Testis (tissue), 3 donors: Measurements from ENCODE around the gene COL15A1. TPM values are rescaled to one million over a fixed set of nuclear protein-coding genes. Genes with fewer than 3 reads are reported as not detected.

Experiments used
- DNase-seq: peaks from one replicate; pipeline ENCODE4 v3.0.0-alpha.2; 2019
- H3K27ac ChIP-seq, 2 donors: fragments of 200-600 bp; sonication (generic); one replicate each; pipeline ENCODE4 v1.5.1; 2019
- H3K27me3 ChIP-seq: fragments of 200-600 bp; sonication (generic); one replicate; pipeline ENCODE4 v1.5.1; 2019
- H3K36me3 ChIP-seq: fragments of 200-600 bp; sonication (generic); one replicate; pipeline ENCODE4 v1.5.1; 2017; ENCODE audit warnings: low read depth; ENCODE audit errors: missing control alignments
- H3K4me1 ChIP-seq: fragments of 200-600 bp; sonication (generic); one replicate; pipeline ENCODE4 v1.5.1; 2019
- H3K4me3 ChIP-seq, 2 donors: fragments of 200-600 bp; sonication (generic); one replicate each; pipeline ENCODE4 v1.5.1; 2017 to 2019
- H3K9me3 ChIP-seq: fragments of 200-600 bp; sonication (generic); one replicate; pipeline ENCODE4 v1.5.1; 2017
- POLR2A ChIP-seq: fragments of 450-650 bp; IDR thresholded peaks from one replicate; pipeline ENCODE4 v1.6.1; 2017; ENCODE audit warnings: antibody characterized with exemption, mild to moderate bottlenecking, moderate library complexity
- WGBS, 2 donors: methylation state at CpG; one replicate each; pipeline ENCODE4 v1.1.5; 2018; 5-methylcytosine and 5-hydroxymethylcytosine counted together
- intact Hi-C: fragments of 100-400 bp; cut with DNase I; formaldehyde crosslinking; loops from one replicate; pipeline ENCODE4 v1.15.1; 2023; ENCODE audit warnings: low total_unique reads
- polyA plus RNA-seq: library from polyadenylated mRNA; stranded (reverse); fragments of 350-450 nt; fragmentation: Illumina TruSeq; extraction: RNeasy Lipid Tissue Mini Kit (QIAGEN cat#74804); gene quantifications from one replicate; pipeline ENCODE4 v1.2.3, GENCODE V29; 2014; ENCODE audit warnings: low read depth, low replicate concordance; ENCODE audit not compliant: insufficient read depth
- total RNA-seq, 2 donors: library from RNA; depleted of rRNA; stranded (reverse); fragments of >200 nt; gene quantifications; one replicate each; pipeline ENCODE4 v1.2.3, GENCODE V29; 2016
- TF ChIP-seq, protein P1 (sequence below), 3 experiments: fragments of 450-650 bp in 2 of 3; fragments of 200-600 bp in 1 of 3; sonication (generic) in 1 of 3; IDR thresholded peaks; one replicate each; pipeline ENCODE4 v1.5.1; 2016 to 2019; ENCODE audit warnings: antibody characterized with exemption in 3 of 3, mild to moderate bottlenecking in 2 of 3, moderate library complexity in 1 of 3

The COL15A1 gene
- total and polyA plus RNA-seq, 3 donors from 2014 or later: 37.2 to 55.5 (median 49.4) TPM

DNA sequence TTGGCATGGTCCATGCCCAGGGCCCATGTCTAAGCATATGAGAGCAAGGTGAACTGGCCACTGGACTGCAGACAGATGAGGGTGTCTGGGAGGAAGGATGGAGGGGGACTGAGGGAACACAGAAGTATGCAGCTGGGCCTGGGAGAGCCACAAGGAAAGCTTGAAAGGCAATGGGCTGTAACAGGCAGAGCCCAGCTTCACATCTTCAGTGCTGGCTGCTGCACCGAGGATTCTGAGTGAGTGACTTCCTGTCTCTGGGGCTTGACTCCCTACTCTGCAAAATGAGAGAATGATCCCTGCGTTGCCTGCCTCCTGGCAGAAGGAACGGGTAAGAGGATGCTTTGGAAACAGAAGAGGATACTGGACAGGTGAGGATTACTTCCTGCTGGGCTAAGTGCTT is 29.0 kb downstream of the COL15A1 start:
- intact Hi-C loops: no loop called here
- 45 to 52% methylated on average over 3 of the region's 3 CpGs for WGBS, 2 donors
- no peaks in the 10 kb centered on the region for H3K27me3 ChIP-seq
- H3K36me3 ChIP-seq: no peaks in the 10 kb centered on the region
- no peak for TF ChIP-seq POLR2A
- TF ChIP-seq, protein P1, sequence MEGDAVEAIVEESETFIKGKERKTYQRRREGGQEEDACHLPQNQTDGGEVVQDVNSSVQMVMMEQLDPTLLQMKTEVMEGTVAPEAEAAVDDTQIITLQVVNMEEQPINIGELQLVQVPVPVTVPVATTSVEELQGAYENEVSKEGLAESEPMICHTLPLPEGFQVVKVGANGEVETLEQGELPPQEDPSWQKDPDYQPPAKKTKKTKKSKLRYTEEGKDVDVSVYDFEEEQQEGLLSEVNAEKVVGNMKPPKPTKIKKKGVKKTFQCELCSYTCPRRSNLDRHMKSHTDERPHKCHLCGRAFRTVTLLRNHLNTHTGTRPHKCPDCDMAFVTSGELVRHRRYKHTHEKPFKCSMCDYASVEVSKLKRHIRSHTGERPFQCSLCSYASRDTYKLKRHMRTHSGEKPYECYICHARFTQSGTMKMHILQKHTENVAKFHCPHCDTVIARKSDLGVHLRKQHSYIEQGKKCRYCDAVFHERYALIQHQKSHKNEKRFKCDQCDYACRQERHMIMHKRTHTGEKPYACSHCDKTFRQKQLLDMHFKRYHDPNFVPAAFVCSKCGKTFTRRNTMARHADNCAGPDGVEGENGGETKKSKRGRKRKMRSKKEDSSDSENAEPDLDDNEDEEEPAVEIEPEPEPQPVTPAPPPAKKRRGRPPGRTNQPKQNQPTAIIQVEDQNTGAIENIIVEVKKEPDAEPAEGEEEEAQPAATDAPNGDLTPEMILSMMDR (IDR thresholded peaks at IDR 0.05): no peak
- peak overlapping the region in 1 of 2 donors; percentile 44 for H3K27ac ChIP-seq
- no peak for DNase-seq
- no peaks in the 10 kb centered on the region for H3K9me3 ChIP-seq
- no peak overlapping the region for H3K4me3 ChIP-seq
- peaks cover 46% of the 10 kb centered on the region for H3K4me1 ChIP-seq

DNA sequence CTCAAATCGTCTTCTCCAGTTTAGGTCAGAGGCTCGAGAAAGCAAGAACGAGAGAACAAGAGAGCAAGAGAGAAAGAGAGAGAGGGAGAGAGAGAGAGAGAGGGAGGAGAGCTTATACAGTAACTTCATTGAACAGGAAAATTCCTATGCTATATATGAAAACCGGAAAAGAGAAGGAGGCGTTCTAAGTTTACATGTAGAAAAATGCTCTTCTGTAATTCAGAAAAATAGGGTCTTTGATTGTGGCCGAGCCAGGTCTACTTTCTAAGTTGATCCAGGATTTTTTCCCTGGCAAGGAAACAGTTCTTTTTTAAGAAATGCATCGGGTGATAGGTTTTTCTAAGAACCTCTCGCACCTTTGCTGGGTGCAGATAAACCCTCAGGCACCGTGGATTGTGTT is 29.5 kb downstream of the COL15A1 start:
- H3K4me3 ChIP-seq: no peak overlapping the region
- TF ChIP-seq, protein P1 (IDR thresholded peaks at IDR 0.05): no peak
- TF ChIP-seq POLR2A: no peak
- no peaks in the 10 kb centered on the region for H3K9me3 ChIP-seq
- H3K4me1 ChIP-seq: peaks cover 51% of the 10 kb centered on the region
- H3K36me3 ChIP-seq: no peaks in the 10 kb centered on the region
- H3K27ac ChIP-seq: peak overlapping the region in 1 of 2 donors; percentile 44
- intact Hi-C loops: no loop called here
- no peaks in the 10 kb centered on the region for H3K27me3 ChIP-seq
- WGBS, 2 donors: 51 to 58% methylated on average over 9 of the region's 9 CpGs
- DNase-seq: no peak

DNA sequence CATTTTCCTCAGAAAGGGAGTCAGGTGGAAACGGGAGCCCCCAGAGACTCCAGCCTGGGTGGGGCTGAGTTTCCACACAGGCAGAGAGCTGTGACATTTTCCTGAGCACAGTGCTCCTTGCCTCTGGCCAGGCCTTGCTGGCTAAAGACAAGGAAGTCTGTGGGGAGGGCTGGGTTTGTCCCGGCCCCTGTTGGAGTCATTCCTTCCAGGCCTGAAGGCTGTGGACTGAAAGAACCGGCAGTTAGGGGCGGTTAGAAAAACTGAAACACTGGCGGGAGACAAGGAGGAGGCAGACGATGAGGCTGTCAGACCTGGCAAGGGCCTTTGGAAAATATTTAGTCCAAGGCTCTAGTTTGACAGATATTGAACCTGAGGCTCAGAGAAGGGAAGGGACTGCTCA is 29.9 kb downstream of the COL15A1 start:
- no peak overlapping the region for H3K4me3 ChIP-seq
- DNase-seq: peak; percentile 46
- no peaks in the 10 kb centered on the region for H3K36me3 ChIP-seq
- WGBS, 2 donors: 46 to 60% methylated on average over 6 of the region's 6 CpGs
- H3K4me1 ChIP-seq: peaks cover 55% of the 10 kb centered on the region
- H3K27me3 ChIP-seq: no peaks in the 10 kb centered on the region
- peak overlapping the region in 1 of 2 donors; percentile 44 for H3K27ac ChIP-seq
- no peak for TF ChIP-seq POLR2A
- TF ChIP-seq, protein P1 (IDR thresholded peaks at IDR 0.05): no peak
- H3K9me3 ChIP-seq: no peaks in the 10 kb centered on the region
- intact Hi-C loops: no loop called here

DNA sequence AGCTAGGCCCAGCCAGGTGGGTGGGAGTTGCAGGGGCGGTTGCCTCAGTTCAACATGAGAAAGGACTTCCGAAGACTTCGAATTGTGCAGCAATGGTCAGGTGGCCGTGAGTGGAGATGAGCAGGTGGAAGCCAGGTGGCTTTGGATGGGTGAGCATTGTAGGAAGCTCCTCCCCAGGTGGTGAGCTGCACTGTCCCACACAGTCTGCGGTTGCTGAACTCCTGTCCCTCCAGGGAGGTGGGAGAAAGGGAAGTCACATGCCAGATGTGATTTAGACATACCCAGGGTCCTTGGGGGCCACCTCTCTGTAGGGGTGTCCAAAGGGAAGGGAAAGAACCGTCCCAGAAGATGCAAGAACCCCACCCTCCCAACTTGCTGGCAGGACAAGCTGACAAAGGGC is 30.4 kb downstream of the COL15A1 start:
- peaks cover 57% of the 10 kb centered on the region for H3K4me1 ChIP-seq
- WGBS, 2 donors: 70% methylated on average over 4 to 6 of the region's 6 CpGs
- no peaks in the 10 kb centered on the region for H3K36me3 ChIP-seq
- intact Hi-C loops: no loop called here
- no peaks in the 10 kb centered on the region for H3K27me3 ChIP-seq
- no peak overlapping the region for H3K4me3 ChIP-seq
- no peaks in the 10 kb centered on the region for H3K9me3 ChIP-seq
- H3K27ac ChIP-seq: peak overlapping the region in 1 of 2 donors; percentile 72
- no peak for DNase-seq
- TF ChIP-seq, protein P1 (IDR thresholded peaks at IDR 0.05): no peak

DNA sequence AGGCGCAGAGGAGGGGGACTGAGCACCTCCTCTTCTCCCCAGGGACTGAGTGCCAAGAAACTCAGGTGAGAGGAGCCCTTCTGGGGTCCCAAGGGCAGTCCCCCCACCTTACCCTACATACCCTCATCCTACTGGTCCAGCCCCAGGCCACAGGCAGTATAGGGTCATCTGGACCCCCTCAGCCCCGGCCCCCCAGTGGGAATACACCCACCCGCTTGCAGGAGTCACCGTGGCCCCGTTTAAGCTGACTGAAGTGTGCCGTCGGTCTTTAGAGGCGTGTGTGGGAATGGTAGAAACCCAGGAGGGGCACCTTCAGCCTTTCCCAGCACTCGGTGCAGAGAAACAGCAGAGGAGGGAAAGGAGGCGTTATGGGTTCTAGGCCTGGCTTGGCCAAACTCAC is 30.8 kb downstream of the COL15A1 start:
- Histone ChIP-seq H3K27me3 (no peaks in the 10 kb centered on the region), H3K27ac (peak overlapping the region in 1 of 2 donors; percentile 72), H3K4me1 (peaks cover 57% of the 10 kb centered on the region), H3K36me3 (no peaks in the 10 kb centered on the region), H3K9me3 (no peaks in the 10 kb centered on the region), H3K4me3 (no peak overlapping the region)
- TF ChIP-seq POLR2A: no peak
- TF ChIP-seq, protein P1 (IDR thresholded peaks at IDR 0.05): no peak
- 27 to 34% methylated on average over 3 to 10 of the region's 10 CpGs for WGBS, 2 donors
- intact Hi-C loops: no loop called here
- no peak for DNase-seq
